ENCODE measurements around the gene AMDHD2.
"Not testable (repeated sequence)": the region's sequence is repeated elsewhere in the genome, so short reads cannot be mapped to it uniquely, and the experiment has no call there.

GRCh38 chr16:2550283-2550878 is 30.2 kb downstream of the AMDHD2 start:
- TF ChIP-seq, protein P1, sequence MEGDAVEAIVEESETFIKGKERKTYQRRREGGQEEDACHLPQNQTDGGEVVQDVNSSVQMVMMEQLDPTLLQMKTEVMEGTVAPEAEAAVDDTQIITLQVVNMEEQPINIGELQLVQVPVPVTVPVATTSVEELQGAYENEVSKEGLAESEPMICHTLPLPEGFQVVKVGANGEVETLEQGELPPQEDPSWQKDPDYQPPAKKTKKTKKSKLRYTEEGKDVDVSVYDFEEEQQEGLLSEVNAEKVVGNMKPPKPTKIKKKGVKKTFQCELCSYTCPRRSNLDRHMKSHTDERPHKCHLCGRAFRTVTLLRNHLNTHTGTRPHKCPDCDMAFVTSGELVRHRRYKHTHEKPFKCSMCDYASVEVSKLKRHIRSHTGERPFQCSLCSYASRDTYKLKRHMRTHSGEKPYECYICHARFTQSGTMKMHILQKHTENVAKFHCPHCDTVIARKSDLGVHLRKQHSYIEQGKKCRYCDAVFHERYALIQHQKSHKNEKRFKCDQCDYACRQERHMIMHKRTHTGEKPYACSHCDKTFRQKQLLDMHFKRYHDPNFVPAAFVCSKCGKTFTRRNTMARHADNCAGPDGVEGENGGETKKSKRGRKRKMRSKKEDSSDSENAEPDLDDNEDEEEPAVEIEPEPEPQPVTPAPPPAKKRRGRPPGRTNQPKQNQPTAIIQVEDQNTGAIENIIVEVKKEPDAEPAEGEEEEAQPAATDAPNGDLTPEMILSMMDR (IDR thresholded peaks at IDR 0.05 in 8 of 11, conservative IDR thresholded peaks at IDR 0.05 in 3 of 11), result not testable (repeated sequence)
- not testable (repeated sequence) for TF ChIP-seq POLR2AphosphoS5, POLR2A (IDR thresholded peaks at IDR 0.05)
